ENCODE data around the gene CBL.

CBL gene

GRCh38 chr11:119273721-119274120, 67.6 kb downstream of the CBL start:
- DNase-seq (ENCODE audit: low spot score): no peak

- DNase-seq (ENCODE audit: low spot score): no peak
These were observed 71.5 kb downstream of the CBL start for GRCh38 chr11:119277660-119278059.

- no peak for DNase-seq (ENCODE audit: low spot score)
These were observed 76.4 kb downstream of the CBL start for GRCh38 chr11:119282495-119282894.

DNA sequence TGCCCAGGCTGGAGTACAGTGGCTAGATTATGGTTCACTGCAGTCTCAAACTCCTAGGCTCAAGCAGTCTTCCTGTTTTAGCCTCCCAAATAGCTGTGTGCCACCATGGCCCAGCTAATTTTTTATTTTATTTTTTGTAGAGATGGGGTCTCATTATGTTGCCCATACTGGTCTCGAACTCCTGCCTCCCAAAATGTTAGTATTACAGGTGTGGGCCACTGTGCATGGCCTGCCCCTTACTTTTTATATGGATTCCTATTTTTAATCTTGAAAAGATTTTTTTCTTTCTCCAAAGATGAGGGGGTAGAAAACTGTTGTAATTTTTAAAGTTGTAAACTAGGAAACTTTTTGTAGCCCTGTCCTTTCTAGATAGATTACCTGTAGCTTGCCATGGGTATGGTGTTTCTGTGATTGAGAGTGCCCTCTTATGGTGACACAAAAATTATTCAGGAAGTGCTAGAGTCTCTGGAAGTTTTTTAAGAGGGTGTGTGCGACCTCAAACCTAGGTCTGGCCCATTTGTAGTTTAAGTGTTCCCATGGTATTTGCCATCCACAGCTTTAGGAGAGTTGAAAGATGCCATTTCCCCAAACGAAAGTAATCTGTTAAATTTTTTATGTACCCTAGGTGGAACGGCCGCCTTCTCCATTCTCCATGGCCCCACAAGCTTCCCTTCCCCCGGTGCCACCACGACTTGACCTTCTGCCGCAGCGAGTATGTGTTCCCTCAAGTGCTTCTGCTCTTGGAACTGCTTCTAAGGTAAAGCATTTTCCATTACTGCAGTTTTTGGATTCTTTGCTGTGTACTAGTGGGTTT, 78.4 kb downstream of the CBL start:
- peak; percentile 36 for DNase-seq (ENCODE audit: low spot score)

GRCh38 chr11:119285431-119285830, 79.3 kb downstream of the CBL start:
- no peak for DNase-seq (ENCODE audit: low spot score)

- no peak for DNase-seq (ENCODE audit: low spot score)
These were observed 82.1 kb downstream of the CBL start for GRCh38 chr11:119288219-119288618.

GRCh38 chr11:119290894-119291497, 84.9 kb downstream of the CBL start:
- no peak for DNase-seq (ENCODE audit: low spot score)

DNA sequence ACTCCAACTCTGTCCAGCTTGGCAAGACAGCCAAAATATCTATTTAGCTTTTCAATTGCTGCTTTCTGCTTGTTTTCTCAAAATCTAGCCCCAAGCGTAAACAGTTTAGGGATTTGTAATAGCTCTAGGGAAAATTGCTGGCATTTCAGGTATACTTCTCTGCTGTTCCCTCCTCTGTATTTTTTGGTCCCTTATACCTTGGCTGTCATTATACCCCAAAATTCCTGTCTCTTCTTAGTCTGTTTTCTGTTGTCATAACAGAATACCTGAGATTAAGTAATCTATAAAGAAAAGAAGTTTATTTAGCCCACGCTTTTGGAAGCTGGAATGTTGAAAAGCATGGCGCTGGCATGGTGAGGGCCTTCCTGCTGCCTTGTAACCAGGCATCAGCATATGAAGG, 87.3 kb downstream of the CBL start:
- no peak for DNase-seq (ENCODE audit: low spot score)

GRCh38 chr11:119295178-119295577, 89.0 kb downstream of the CBL start:
- no peak for DNase-seq (ENCODE audit: low spot score)

- DNase-seq (ENCODE audit: low spot score): no peak
These were observed 91.8 kb downstream of the CBL start for GRCh38 chr11:119297938-119298337.

DNA sequence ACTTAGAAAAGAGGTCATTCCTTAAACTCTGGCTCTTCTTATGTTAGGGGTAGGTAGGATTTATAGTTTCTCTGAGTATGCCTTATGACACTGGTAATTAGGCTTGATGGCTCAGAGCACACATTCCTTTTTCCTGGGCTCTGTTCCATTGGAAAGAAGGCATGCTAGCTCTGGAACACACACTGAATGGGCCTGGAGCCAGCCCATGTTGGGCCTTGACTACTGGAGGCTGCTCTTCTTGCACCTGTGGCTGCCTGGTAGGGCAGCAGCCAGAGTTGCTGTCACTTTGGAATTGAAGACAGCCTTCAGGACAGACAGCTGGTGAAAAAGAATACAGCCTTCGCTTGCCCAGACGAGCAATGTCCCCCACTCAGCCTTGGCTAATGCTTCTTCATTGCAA, 92.6 kb downstream of the CBL start:
- no peak for DNase-seq (ENCODE audit: low spot score)

DNA sequence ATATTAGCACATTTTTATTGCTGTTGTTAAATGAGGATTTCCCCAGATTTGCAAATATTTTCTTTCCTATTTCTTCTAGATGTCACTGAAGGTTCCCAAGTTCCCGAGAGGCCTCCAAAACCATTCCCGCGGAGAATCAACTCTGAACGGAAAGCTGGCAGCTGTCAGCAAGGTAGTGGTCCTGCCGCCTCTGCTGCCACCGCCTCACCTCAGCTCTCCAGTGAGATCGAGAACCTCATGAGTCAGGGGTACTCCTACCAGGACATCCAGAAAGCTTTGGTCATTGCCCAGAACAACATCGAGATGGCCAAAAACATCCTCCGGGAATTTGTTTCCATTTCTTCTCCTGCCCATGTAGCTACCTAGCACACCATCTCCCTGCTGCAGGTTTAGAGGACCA, 93.3 kb downstream of the CBL start:
- DNase-seq (ENCODE audit: low spot score): no peak

DNA sequence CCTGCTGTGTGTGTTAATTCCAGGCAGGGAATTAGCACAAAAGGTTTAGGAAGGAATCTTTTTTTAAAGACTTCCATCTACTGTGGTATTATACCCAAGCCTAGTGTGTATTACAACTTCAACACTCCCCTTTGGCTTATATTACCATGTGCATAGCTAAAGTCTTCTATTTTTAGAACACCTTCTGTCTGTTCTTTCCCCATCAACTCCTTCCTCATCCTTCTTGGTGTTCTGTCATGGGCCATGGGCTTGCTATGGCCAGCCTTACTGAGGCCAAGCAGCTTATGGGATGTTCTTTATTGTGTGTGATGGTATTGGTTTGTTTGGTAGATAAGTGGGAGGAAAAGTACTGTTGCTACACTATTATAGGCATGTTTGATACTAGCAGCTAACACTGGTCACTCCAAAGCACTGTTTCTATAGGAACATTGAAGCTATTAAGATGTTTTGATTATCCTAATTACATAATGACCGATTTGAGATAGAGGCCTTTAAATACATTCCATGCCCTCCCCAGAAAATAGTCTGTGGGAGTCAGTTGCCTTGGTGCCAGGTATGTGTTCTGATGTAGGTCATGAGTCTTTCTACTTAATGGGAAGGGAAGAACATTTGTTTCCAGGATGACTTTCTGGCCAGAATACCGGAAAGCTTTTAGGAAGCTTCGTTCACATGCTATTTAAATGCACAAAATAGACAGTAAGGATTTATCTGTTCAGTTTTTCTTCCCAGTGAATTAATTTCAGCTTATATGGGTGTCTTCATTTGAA, 94.2 kb downstream of the CBL start:
- DNase-seq (ENCODE audit: low spot score): no peak

DNA sequence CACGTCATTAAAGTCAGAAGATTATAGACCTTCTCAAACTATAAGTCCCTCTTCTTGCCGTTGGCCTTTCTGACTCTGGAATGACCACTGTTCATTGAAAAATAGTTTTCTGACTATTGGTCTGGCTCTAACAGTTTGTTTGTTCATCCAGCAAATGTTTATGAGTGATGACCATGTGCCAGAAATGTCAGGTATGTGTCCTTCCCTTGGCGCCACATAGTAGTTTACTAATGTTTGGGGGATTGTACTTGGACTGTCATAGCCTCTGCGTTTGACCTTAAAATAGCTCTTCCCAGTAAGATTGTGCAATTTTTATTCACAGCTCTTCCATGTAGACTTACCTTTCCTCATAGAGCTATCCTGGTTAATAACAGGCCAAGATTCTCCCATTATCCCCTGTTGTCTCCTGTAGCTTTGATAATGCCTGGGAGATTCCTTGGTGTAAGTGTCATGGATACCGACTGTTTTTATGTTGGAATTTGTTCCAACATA, 97.1 kb downstream of the CBL start:
- DNase-seq (ENCODE audit: low spot score): no peak

- no peak for DNase-seq (ENCODE audit: low spot score)
These were observed 99.6 kb downstream of the CBL start for GRCh38 chr11:119305556-119306372.

DNA sequence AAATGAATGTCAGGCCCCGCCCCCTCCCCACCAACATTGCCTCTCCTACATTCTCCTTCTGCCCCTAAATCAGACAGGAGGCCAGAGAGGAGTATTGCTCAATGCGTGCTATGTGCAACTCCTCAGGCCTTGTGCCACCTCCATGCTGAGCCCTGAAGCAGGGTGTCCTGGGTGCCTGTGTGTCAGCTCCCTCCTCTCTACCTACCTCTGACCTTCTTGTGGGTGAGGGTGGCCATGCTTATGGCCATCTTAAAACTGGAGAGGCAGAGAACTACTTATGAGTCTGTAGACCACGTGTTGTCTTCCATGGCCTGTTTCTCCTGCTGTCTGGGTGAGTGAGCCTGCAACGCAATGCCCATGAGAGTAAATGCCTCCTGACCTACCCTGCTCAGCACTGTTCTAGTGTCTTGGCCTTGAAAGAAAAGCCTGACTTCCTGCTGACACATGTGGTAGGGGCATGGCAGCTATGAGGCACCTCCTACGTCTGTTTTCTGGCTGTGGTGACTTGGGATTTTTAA, 100.3 kb downstream of the CBL start:
- no peak for DNase-seq (ENCODE audit: low spot score)

- DNase-seq (ENCODE audit: low spot score): no peak
These were observed 101.1 kb downstream of the CBL start for GRCh38 chr11:119307219-119307618.

DNA sequence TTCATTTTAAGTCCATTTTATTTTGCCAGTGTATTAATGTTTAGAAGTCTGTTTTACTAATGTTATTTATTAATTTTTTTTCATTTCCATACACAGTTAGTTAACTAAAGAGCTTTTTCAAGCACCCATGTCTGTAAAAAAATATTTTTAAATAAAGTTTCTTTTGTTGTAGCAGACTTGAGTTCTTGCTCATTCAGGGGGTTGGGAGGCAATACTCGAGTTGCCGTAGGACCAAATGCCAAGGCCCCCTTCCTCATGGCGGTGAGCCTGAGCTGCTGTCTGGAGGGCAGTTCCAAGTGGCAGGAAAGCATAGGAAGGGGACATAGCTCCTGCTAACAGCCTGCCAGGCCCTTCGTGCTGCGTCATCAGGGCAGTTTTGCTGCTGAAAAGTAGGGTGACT, 101.8 kb downstream of the CBL start:
- DNase-seq (ENCODE audit: low spot score): no peak

- no peak for DNase-seq (ENCODE audit: low spot score)
These were observed 103.3 kb downstream of the CBL start for GRCh38 chr11:119309411-119309810.

- DNase-seq (ENCODE audit: low spot score): no peak
These were observed 104.0 kb downstream of the CBL start for GRCh38 chr11:119309953-119310681.

- no peak for DNase-seq (ENCODE audit: low spot score)
These were observed 104.5 kb downstream of the CBL start for GRCh38 chr11:119310682-119311052.
